ENCODE measurements around the gene CCDC170.

DNA sequence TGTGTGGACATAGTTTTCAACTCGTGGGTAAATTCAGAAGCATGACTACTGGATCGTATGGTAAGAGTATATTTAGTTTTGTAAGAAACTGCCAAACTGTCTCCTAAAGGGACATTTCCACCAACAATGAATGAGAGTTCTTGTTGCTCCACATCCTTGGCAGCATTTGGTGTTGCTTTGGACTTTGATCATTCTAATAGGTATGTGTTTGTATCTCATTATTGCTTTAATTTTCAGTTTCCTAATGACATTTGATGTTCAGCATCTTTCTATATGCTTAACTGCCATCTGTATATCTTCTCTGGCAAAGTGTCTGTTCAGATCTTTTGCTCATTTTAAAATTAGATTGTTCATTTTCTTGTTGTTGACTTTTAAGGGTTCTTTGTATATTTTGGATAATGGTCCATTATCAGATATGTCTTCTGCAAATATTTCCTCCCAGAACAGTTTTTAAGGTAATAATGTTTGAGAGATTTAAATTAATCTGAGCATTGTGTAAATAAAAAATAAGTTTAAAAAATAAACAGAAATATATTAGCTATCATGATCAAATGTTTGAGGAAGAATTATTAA, 138.7 kb downstream of the CCDC170 start:
- TF ChIP-seq, protein P1, sequence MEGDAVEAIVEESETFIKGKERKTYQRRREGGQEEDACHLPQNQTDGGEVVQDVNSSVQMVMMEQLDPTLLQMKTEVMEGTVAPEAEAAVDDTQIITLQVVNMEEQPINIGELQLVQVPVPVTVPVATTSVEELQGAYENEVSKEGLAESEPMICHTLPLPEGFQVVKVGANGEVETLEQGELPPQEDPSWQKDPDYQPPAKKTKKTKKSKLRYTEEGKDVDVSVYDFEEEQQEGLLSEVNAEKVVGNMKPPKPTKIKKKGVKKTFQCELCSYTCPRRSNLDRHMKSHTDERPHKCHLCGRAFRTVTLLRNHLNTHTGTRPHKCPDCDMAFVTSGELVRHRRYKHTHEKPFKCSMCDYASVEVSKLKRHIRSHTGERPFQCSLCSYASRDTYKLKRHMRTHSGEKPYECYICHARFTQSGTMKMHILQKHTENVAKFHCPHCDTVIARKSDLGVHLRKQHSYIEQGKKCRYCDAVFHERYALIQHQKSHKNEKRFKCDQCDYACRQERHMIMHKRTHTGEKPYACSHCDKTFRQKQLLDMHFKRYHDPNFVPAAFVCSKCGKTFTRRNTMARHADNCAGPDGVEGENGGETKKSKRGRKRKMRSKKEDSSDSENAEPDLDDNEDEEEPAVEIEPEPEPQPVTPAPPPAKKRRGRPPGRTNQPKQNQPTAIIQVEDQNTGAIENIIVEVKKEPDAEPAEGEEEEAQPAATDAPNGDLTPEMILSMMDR (IDR thresholded peaks at IDR 0.05; ENCODE audit: borderline replicate concordance, extremely low read depth, low read length, poor library complexity, severe bottlenecking) = no peak
- no peak for TF ChIP-seq EZH2 (IDR thresholded peaks at IDR 0.05; ENCODE audit: borderline replicate concordance, low read depth, low read length, severe bottlenecking)
